GM15510 (cell line): Measurements from ENCODE around the gene GALNT1.

ENCODE experiments used
- POLR2A ChIP-seq: IDR thresholded peaks from 3 replicates; pipeline ENCODE4 v1.6.1; 2011; ENCODE audit warnings: borderline replicate concordance; ENCODE audit not compliant: insufficient read length; ENCODE audit errors: extremely low read depth

The GALNT1 gene

DNA sequence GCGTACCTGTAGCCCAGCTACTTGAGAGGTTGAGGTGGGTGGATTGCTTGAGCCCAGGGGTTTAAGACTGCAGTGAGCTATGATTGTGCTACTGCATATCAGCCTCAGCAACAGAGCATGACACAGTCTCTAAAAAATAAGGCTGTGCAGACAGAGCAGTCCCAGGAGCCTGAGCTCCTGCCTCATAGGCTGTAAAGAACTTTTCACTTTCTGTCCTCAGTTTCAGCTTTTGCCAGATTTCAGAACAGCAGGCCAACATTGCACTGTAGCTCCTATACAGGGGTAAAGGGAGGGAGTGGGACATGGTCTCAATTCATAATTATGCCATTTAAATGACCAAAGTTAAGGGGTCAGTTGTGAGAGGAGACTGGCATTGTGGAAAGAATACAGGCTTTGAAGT, 150.6 kb downstream of the GALNT1 start:
- TF ChIP-seq POLR2A = no peak

DNA sequence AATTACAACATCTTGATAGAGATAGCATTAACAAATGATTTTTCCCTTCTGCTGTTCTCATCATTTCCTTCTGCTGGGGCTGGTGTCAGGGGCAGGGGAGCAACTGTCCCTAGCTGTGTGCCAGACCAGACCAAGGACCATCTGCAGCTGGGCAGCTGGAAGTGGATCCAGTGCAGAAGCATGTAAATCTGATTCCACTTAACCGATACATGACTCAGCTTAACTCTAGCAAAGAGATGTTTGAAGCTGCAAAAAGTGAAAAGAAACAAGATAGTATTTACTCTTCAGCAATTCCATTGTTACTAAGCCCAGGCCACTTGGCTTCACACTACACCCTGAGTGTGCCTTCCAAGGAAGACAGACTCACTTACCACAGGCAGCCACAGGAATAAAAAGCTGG, 151.1 kb downstream of the GALNT1 start:
- no peak for TF ChIP-seq POLR2A

DNA sequence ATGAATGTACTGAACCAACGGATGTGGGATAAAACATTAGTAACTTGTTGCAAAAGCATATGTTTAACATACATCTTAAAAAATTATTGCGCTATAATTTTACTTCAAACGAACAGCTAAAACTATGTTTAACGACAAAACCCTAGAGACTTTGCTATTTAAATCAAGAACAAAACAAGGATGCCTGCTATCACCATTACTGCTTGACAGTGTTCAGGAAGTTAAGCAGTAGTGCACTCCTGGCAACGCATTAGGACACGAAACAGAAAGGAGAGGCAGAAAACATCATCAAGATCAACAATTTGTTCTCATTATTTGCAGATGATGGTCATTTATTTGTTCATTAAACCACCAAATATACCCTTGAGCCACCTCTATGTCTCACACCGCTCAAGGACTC, 151.9 kb downstream of the GALNT1 start:
- TF ChIP-seq POLR2A = no peak

DNA sequence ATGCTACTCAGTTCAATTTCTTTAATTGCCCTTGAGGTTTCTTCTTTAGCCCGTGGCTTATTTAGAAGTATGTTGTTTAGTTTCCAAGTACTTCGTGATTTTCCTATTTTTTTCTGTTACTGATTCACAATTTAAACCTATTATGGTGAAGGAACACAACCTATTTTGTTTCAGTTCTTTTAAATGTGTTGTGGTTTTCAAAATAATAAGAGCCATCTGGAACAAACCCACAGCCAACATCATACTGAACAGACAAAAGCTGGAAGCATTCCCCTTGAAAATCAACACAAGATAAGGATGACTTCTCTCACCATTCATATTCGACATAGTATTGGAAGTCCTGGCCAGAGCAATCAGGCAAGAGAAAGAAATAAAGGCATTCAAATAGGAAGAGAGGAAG, 155.2 kb downstream of the GALNT1 start:
- no peak for TF ChIP-seq POLR2A

DNA sequence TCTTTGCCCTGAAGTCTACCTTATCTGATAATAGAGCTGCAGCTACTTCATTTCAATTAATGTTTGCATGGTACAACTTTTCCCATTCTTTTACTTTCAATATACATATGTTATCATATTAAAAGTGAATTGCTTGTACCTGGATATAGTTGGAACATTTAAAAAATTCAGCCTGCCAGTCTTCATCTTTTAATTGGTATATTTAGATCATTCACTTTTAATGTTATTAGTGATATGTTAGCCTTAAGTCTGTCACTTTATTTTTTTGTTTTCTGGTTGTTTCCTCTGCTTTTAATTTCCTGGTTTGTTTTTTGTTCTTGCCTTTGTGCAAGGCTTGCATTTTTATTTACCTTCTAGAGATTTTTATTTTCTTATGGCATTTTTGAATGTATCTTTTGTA, 158.2 kb downstream of the GALNT1 start:
- no peak for TF ChIP-seq POLR2A

DNA sequence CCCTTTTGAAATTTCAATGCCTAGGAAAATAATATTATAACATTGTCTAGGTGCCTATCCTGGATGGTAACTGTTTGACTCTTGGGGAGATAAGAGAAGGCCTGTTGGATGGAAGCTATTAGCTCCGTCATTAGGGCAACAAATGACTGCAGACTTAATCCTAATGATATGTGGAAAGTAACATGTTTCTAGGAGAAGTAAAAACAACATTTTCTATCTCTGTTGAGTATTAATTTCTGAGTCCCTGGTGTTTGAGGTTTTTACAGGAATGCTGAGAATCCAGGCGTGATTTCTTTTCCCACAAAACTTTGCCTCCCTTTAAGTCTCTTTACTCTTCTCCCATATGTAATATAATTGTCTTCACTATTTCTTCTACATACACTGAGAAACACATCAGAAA, 159.1 kb downstream of the GALNT1 start:
- no peak for TF ChIP-seq POLR2A

DNA sequence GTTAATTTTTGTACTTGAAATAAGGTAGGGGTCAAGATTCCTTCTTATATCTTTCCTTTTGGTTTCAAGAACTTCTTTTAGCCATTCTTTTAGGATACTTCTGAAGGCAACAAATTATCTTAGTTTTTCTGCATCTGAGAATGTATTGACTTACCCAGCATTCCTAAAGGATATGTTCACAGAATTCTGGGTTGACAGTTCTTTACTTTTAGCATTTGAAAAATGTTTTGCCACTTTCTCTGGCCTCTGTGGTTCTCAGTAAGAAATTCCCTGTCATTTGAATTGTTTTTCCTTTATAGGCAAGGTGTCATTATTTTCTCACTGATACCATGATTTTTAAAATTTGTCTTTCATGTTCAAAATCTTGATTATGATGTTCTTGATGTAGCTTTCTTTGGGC, 162.4 kb downstream of the GALNT1 start:
- TF ChIP-seq POLR2A = no peak

DNA sequence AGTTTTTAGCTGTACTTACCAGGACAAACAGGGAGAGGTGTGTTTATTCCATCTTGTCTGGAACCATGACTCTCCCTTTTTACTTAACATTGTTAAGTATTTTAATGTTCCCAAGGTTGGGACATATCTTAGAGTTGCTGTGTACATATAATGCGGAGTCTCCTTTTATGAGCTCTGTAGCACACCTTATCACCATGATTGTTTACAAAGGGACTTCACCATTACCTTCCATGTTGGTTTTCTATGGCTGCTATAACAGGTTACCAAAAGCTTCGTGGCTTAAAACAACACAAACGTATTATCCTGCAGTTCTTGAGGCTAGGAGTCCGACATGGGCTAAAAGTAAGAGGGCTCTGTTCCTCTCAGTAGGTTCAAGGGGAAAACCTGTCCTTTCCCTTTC, 164.3 kb downstream of the GALNT1 start:
- TF ChIP-seq POLR2A = no peak

DNA sequence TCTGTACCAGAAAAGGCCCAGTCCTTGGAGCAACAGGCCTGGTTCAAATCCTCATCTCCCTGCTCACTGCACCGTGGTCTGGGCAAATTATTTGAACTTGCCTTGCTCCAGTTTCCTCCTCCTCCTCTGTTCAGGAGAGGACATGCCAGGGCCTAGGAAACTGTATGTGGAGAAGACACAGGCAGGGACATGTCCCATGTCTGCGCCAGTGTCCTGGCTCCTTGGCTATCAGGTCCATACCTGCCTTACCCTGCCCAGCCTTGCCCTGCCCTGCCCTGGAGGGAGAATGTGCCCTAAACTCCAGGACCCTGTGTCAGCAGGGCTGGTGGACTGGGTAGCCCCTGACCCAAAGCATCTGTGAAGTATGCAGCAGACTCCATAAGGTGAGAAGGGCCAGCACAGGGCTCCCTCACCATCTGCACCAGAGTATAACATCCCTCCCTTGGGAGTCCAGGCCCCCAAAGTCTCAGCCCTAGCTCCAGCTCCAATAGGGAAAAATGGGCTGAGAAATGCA, 165.3 kb downstream of the GALNT1 start:
- no peak for TF ChIP-seq POLR2A

DNA sequence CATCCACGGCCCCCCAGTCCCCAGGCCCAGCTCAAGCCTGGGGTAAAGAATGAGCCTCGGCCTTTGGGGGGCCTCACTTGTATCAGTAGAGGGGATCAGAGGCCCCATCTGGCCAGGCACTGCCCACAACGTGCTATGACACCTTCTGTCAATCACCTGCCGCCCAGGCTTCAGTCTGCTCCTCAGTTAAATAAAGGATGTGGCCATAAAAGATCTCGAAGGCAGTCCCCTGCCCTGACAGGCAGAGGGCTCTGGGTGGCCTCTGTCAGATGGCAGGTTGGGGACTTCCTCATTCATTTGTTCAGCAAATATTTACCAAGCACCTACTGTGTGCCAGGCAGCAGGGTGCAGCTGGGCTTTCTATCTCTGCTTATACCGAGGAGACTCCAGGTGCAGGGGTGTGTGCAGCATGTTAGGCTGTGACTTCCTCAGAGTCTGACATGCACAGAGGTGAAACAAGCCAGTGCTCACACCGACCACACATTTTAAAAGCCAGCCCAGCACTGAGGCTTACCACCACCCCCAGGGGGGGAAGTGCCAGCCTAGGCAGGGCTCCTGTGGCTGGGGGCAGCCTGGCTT, 166.4 kb downstream of the GALNT1 start:
- TF ChIP-seq POLR2A = no peak

DNA sequence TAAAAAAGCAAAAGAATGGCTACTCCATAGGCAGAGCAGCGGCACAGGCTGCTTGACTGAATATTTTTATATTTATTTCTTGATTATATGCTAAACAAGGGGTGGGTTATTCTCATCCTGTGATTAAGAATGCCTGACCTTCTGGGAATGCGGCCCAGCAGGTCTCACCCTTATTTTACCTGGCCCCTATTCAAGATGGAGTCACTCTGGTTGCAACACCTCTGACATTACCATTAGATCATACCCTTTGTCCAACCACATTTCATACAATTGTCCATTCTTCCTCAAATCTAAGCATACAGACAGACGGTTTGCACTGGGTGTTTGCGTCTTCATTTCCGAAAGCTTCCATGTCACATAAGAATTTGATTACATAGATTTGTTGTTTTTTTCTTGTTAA, 168.2 kb downstream of the GALNT1 start:
- TF ChIP-seq POLR2A = no peak

DNA sequence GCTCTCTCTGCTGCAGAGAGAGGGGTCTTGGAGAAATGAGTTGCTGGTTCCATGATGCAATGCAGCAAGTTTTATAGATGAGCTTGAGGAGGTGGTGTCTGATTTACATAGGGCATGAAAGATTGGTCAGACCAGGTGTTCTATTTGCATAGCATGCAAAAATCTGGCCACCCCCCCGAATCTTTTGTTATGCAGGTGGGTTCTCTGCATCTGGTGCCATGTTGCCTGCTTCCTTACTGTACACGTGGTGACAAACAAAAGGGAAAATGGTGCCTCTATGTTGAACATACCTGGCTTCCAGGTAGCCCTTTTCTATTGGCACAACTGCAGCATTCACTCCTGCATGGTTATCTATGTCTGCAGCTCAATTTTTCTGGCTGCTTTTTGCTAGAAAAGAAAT, 169.4 kb downstream of the GALNT1 start:
- TF ChIP-seq POLR2A = no peak

DNA sequence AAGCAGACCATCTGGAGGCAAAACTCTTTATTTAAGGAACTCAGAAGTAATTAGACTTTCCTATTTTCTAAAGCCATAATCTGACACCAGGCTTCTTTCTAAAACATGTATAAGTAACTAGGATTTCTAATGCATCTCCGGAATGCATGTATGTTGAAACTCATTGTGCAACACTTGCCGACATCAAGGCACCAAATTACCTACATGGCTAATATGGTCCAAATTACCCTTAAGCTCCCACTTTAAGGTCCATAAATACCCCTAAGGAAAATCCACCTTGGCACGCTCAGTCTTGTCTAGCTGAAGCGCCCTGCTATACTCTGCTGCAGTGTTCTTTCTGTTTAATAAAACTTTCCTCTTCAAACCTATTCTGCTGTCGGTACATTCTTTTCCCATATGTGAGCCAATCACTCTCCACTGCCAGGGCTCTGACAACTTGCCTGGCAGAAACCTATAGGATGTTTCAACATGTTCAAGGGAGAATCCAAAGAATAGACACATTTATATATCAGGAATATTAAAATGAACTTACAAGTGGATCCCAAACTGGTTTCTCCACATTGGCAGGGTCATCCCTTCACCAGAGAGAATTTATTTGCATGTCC, 171.9 kb downstream of the GALNT1 start:
- no peak for TF ChIP-seq POLR2A

DNA sequence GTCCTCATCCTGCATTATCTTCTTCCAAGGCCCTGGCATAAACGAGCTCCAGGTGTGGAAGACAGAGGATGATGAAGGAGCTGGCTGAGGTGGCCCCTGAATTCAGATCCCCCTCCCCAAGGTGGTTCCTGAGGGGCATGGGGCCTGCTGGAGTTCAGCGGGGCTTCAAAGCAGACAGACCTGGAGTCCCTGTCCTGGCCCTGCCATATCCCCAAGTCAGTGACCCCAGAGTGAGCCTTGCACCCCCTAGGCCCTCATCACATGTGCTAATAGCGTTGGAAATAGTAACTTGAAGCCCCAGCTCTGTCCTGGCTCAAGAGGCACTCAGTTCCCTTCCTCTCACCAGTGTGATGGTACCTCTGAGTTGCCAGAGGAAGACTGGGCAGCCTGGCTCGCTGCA, 172.9 kb downstream of the GALNT1 start:
- no peak for TF ChIP-seq POLR2A

DNA sequence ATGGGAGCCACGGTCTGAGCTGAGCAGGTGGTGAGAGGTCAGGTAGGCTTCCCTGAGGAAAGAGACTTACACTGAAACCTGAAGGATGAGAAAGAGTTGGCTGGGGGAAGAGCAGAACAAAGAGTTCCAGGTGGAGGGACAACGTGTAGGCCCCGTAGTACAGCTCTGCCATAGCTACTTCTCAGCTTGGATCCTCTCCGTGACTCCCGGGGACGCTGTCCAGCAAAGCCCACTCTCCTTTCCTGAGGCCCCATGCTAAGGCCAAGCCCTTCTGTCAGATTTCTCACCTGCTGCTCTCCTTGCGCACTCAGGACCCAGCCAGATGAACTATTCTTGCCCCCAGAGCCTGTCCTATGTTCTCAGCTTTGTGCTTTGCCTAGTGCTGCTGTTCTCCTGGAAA, 173.8 kb downstream of the GALNT1 start:
- TF ChIP-seq POLR2A = no peak

DNA sequence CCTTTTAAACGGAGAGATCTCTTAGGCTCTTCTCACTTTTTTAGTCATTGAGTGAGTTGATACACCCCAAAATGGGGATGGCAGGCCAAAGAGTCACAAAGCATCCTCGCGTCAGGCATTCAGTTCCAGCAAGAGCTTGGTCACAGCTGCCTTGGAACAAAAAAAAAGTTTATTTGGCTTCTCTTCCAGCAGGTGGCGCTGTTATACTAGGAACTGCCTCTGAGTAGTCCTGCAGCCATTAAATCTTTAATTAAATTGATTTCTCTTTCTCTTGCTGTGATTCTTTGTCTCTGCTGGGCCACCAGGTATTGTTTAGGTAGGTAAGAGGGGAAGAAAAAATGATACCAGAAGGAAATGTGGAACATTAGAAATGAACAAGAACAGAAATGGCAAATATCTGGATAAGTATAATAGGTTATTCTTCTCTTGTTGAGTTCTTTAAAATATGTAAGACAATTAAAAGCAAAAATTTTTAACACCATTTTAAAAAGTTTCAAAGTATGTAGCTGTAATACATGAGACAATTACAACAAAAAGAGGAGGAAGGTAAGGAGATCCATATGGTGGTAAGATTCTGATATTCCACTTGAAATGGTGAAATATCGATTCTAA, 175.1 kb downstream of the GALNT1 start:
- TF ChIP-seq POLR2A = no peak
